ENCODE data around the gene BST1. TPM values are rescaled to one million over a fixed set of nuclear protein-coding genes. Genes with fewer than 3 reads are reported as not detected.
A peak's percentile ranks its signal among the peaks of the same experiment; 100 is the strongest.
"Not testable (repeated sequence)": the region's sequence is repeated elsewhere in the genome, so short reads cannot be mapped to it uniquely, and the experiment has no call there.

BST1 gene
- total RNA-seq, 1 donor from 2014 or later: 3.8 TPM

DNA sequence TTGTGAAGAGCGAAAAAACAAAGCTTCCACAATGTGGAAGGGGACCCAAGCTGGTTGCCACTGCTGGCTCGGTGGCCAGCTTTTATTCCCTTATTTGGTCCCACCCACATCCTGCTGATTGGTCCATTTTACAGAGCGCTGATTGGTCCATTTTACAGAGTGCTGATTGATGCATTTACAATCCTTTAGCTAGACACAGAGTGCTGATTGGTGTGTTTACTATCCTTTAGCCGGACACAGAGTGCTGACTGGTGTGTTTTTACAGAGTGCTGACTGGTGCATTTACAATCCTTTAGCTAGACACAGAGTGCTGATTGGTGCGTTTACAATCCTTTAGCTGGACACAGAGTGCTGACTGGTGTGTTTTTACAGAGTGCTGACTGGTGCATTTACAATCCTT, 30.2 kb downstream of the BST1 start:
- DNase-seq (ENCODE audit: missing footprints); ATAC-seq: not testable (repeated sequence)
- intact Hi-C loops (cut with DNase I): loop anchor here (5.0 kb wide), 2 partner anchors 224 to 269 kb away; no protein-coding TSS in a partner anchor

DNA sequence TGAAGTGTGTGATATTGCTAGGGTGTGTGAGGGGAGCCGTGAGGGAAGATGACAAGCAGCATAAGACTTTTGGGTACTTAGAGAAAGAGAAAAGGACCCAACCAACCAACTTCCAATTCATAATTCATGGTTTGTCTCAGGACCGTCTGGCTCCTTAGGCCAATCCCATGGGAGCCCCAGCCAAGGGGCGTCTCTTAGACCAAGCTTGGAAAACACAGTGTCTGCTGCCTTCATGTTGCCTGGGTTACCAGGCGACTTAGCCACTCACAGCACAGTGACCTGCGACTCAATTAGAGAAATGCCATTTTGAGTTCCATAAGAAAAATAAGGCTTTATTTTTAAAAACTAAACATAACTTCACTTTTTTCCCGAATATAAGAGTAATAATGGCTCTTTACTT, 32.7 kb downstream of the BST1 start:
- ATAC-seq (no peak), DNase-seq (ENCODE audit: missing footprints) (no peak)
- intact Hi-C loops (cut with DNase I): no loop called here

DNA sequence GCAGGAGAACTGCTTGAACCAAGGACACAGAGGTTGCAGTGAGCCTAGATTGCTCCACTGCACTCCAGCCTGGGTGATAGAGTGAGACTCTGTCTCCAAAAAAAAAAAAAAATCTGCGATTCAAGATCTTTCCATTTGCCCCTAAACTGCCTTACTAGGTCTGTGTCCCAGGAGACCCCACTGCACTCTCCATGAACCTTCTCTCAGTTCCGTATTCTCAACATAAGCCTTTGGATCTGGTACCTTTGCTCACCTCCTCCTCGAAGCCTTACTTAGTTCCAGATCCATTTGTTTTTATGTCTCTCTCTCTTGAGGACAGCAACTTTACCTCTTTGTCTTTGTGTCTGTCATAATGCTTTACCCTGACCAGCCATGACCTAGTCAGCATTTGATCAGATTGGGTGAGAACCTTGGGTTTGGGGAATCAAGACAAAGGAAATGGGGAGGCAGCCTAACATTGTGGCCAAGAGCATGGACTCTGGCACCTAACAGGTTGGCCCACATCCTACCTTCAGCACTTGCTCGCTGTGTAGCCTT, 33.7 kb downstream of the BST1 start:
- DNase-seq (ENCODE audit: missing footprints): no peak
- ATAC-seq: no peak
- intact Hi-C loops (cut with DNase I): no loop called here

DNA sequence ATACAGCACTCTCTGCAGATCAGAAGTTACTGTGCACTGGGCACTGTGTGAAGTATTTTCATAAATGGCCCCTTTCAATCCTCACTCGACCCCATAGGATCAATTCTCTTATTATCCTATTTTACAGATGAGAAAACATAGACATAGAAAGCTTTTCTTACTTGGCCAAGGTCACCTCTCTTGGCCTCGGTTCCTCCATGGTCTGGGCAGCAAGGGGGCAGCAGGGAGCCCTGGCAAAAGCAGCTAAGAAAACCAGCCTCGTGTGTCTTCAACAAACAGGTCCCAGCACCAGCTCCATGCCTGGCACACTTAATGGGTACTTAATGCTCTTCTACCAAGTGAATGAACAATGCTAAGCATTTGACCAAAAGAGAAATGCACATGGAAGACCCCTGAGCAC, 34.4 kb downstream of the BST1 start:
- ATAC-seq: no peak
- intact Hi-C loops (cut with DNase I): no loop called here
- DNase-seq (ENCODE audit: missing footprints): no peak

DNA sequence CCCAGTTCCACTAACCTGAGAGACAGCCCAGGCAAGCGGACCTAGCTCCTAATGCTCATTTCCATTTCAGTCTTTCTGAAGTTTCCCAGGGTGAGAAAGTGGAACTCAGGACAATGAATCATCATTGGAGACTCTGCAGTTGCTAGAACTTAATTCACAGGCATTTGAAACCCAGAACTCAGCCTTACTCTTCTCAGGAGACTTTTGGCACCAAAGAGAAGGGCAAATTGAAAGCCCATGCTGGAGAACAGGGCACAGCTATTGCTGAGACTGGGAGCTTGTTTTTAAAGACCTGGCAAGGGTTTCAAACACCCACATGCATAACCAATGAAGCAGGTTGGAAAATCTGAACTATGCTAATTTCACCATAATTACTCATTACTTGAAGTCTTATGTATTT, 36.0 kb downstream of the BST1 start:
- intact Hi-C loops (cut with DNase I): no loop called here
- ATAC-seq: no peak
- no peak for DNase-seq (ENCODE audit: missing footprints)

DNA sequence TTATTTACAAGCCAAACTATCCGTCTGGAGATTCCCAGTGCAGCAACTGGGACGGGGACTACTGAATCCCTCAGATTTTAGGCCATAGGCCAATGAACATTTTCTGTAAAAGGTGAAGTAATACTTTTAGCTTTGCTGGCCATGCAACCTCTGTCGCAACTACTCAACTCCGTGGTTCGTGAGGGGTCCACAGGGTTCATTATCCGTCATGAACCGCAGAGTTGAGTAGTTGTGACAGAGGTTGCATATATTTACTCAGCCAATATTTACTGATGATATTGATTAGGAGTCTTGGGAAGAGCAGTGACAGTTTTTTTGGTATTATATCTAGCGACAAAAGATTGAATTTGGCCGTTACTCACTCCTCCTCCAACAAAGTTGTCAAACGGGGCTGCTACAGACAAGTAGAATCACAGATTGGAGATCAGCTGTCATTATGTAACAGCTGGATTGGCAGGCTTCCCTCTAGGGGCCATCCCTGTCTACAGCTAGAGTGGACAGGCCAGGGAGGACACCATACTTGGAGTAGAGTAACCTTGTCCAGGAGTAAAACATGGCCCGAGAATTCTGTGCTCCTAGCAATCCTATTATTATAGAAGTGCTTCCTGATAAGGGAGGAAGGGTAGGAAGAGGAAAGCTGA, 38.0 kb downstream of the BST1 start:
- ATAC-seq: no peak

DNA sequence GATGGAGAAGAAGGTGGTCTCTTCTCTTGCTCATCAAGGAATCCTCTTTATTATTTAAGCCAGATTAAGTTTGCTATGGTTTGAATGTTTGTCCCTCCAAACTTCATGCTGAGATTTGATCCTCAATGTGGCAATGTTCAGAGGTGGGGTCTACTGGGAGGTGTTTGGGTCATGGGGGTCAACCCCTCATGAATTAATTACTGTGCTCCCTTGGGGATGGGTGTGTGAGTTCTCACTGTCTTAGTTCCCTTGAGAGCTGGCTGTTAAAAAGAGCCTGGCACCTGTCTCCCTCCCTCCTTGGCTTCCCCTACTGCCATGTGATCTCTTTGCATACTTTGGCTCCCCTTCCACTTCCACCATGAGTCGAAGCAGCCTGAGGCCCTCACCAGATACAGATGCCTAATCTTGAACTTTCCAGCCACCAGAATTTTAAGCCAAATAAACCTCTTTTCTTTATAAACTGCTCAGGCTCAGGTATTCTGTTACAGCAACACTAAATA, 39.3 kb downstream of the BST1 start:
- DNase-seq (ENCODE audit: missing footprints) (no peak), ATAC-seq (no peak)
- intact Hi-C loops (cut with DNase I): no loop called here

More for the DNA sequence above, 38.0 kb downstream of the BST1 start:
- intact Hi-C loops (cut with DNase I): no loop called here
- DNase-seq (ENCODE audit: missing footprints): no peak

DNA sequence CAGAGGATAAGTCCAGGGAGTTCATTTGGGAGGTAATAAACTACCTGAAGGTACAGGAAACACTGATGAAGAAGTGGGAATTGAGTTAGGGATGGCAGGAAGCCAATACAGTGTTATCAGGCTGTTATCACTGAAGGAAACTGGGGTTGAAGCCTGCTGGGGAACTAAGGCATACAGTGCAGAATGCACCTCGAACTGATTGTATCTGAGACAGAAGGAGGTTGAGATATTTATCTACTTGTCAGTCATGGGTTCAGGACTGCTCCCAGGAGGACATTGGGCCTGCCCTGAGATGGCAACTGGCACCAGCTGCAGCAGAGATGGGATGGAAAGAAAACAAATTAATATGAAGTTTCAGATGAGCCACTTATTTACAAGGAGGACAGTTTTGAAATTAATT, 39.8 kb downstream of the BST1 start:
- intact Hi-C loops (cut with DNase I): no loop called here
- DNase-seq (ENCODE audit: missing footprints) (no peak), ATAC-seq (no peak)

DNA sequence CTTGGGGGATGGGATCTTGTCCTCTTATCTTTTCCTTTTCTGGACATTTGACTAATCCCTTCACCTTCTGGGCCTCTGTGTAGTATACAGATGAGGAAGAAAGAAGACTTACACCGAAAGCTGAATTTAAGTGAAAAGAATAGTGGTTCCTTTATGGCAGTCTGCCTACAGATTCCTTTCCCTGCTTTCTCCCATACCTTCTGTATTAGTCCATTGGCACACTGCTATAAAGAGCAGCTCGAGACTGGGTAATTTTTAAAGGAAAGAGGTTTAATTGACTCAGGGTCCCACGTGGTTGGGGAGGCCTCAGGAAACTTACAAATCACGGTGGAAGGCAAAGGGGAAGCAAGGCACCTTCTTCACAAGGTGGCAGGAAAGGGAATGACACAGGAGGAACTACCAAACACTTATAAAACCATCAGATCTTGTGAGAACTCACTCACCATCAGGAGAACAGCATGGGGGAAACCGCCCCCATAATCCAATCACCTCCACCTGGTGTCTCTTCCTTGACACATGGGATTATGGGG, 41.2 kb downstream of the BST1 start:
- intact Hi-C loops (cut with DNase I): no loop called here
- ATAC-seq: no peak
- no peak for DNase-seq (ENCODE audit: missing footprints)

DNA sequence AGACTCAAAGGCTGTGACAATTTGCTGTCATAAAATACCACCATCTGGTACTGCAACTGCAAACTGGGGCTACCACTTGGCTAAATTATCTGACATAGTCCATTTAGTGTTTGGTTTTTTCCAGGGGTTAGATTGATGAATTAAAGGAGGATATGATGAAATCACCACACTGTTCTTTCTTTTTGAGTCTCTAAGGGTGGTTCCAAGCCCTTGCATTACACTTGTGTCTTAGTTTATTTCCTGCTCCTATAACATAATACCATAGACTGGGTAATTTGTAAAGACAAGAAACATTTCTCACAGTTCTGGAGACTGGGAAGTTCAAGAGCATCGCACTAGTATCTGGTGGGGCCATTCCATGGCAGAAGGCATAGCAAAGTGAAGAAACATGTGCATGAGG, 43.2 kb downstream of the BST1 start:
- no peak for DNase-seq (ENCODE audit: missing footprints)
- intact Hi-C loops (cut with DNase I): no loop called here
- ATAC-seq: no peak

DNA sequence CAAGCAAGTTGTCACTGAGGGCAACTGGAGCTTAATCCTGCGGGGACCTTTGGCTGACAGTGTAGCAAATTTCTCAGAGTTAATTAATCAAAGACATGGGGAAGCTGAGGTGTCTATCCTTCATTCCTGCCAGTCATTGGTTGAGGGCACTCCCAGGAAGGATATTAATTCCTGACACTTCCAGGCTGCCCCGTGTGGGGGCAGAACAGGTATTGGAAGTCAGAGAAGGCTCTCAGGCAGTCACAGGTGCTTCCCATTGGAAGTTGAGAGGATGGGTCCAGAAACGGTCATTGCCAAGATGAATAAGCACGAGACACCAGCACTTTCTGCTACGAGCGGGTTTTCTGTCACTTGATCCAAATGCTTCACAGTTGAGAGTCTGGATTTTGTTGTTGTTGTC, 46.1 kb downstream of the BST1 start:
- no peak for ATAC-seq
- no peak for DNase-seq (ENCODE audit: missing footprints)
- intact Hi-C loops (cut with DNase I): no loop called here

DNA sequence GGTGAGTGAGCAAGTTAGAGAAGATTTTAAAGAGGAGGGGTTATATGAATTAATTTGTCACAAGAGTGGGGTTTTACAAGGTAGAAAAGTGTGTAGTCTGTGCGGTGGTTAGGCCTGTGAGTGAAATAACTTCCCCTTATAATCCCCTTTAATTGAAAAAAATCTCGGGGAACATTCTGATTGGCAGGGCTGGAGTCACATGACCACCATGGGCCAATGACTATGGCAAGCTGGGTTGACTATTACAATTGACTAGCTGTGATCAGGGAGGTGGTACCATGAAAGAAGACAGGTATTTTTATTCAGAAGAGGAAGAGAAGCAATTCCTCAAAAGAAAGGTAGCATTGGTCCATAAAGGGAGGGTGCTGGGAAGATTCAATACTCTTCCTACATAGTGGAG, 48.3 kb downstream of the BST1 start:
- ATAC-seq (no peak), DNase-seq (ENCODE audit: missing footprints) (no peak)
- intact Hi-C loops (cut with DNase I): no loop called here

DNA sequence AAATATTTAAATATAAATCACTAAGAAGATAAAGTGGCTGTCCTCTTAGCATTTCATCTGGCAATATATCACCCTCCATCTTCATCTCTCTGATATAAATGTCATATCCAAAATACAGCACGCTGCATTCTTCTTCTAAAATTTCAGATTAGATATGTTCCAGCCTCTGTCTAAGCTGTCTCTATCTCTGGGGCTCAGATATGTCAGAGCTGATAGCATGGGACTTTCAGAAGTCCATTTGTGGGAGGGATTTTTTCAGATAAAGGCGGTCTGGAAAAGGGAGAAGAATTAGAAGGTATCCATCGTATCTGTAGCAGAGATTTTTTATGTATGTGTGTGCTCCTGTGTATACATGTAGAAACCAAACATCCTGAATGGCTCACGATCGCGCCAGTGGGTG, 50.2 kb downstream of the BST1 start:
- intact Hi-C loops (cut with DNase I): no loop called here
- ATAC-seq (no peak), DNase-seq (ENCODE audit: missing footprints) (no peak)

DNA sequence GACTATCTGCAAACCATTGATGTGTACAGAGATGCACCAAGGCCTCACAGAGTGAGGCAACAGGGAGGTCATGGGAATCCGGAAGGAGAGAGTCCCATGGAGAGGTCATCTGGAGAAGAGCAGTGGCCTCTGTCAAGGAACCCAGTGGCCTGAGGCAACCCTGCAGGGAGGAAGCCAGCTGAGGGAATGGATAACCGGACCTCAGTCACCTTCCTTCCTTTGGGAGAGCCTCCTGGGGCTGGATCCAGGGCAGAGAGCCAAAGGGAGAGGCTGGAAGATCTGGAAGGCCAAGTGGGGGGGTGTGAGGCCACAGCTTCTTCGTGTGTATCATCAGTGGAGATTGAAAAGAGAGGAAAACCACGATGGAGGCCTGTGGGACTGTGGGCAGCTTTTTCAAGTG, 50.9 kb downstream of the BST1 start:
- ATAC-seq (peak; percentile 91), DNase-seq (ENCODE audit: missing footprints) (peak; percentile 68)
- intact Hi-C loops (cut with DNase I): no loop called here

DNA sequence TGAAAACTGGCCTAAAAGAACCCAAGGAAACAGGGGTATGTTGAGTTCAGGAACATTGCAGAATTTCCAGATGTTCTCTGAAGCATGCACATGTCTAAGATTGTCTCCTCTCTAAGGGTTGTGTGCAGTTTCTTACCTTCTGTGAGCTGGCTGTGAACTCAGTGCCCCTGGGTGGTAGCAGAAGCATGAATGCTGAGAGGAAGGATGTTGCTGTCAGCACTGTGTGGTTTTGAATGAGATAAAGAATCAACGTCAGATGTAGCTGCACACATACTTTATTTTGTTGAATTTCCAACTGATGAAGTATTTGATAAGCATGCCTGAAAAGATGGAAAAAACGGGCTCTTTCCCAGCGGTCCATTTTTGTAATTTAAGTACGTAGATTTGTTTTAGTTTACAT, 51.5 kb downstream of the BST1 start:
- ATAC-seq (no peak), DNase-seq (ENCODE audit: missing footprints) (no peak)
- intact Hi-C loops (cut with DNase I): no loop called here

DNA sequence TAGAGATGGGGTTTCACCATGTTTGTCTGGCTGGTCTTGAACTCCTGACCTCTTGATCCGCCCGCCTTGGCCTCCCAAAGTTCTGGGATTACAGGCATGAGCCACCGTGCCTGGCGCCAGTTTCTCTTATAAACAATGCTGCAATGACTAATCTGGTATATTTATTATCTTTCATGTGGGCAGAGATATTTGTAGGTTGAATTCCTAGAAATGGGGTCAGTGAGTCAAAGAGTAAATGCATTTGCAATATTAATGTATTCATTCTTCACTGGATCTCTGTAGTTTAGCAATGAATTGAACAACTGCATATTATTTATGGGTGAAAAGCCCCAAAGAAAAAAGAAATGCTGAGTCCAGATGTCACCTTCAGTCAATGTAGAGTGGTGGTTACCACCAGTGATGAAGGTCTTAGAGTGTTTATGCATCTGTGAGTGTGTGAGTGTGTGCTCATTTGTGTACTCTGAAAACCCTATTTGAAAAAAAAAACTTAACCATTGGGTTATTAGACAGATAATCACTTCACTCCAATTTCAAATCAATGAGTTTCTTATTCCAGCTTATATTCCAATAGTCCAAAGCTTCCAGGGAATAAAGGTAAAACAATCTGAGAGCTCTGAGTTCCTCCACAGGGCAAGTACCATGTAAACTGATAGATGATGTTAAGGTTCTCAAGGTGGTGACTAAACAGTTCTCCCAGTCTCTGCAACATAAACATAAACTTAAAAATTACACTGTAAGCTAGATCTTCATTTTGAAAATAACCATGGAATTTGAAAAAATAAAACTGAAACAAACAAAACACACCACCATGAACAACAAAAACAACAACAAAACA, 52.7 kb downstream of the BST1 start:
- no peak for ATAC-seq
- intact Hi-C loops (cut with DNase I): no loop called here
- DNase-seq (ENCODE audit: missing footprints): no peak

DNA sequence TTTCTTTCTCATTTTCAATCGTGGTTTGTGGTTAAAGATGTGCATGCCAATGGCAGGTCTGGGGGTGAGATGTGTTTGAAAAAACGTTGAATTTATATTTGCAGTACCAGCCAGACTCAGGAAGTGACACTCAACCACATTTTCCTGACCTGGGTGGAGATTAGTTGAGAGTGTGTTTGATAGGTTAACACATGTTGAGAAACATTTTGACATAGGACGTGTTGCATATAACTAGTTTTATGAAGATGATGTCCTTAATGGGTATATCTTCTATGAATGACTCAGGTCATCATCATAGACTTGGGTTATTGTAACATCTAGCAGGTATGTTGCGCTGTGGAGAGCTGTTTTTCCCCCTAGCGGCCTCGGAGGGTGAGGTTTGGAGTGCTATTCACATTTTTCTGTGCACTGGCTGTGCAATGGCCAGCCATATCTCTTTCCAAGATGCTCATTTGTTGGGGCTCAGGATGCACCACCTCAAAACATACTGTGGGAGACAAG, 53.5 kb downstream of the BST1 start:
- ATAC-seq: no peak
- intact Hi-C loops (cut with DNase I): no loop called here

DNA sequence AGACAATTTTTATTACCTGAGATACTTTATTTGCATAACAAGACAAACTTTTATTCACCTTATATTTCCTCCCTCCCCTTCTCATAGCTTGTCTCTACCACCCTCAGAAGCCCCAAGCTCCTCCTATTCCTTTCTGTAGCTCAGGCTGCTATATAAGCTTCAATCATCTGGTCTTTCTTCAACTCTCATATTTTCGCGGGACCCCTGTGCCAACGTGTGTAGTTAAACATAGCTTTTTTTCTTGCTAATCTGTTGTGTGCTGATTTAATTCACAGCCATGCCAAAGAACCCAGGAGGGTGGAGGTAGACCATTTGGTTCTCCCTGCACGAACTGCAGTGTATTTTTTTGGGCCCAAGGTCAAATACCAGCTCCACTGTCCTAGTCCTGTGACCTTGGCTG, 54.2 kb downstream of the BST1 start:
- intact Hi-C loops (cut with DNase I): no loop called here
- DNase-seq (ENCODE audit: missing footprints): no peak
- ATAC-seq: no peak

More for the DNA sequence above, 53.5 kb downstream of the BST1 start:
- no peak for DNase-seq (ENCODE audit: missing footprints)

DNA sequence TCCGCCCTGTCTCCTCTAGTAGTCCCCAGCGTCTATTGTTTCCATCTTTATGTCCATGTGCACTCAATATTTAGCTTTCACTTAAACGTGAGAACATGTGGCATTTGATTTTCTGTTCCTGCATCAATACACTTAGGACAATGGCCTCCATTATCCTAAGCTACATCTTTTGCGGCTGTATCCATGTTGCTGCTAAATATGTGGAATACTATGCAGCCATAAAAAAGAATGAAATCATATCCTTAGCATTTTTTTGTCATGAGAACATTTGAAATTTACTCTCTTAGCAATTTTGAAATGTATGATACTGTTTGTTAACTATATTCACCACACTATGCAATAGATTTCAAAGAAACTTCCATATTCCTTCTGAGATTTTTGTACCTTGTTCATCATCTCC, 55.4 kb downstream of the BST1 start:
- intact Hi-C loops (cut with DNase I): no loop called here
- DNase-seq (ENCODE audit: missing footprints) (no peak), ATAC-seq (no peak)

DNA sequence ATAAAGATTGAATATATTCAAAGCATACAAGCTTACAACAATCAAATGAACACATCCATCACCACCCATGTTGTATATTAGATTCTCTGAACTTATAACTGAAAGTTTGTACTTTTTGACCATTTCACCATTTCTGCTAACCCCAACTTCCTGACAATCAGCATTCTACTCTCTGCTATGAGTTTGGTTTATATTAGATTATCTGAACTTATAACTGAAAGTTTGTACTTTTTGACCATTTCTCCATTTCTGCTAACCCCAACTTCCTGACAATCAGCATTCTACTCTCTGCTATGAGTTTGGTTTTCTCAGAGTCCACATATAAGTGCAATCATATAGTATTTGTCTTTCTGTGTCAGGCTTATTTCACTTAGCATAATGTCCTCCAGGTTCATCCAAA, 59.6 kb downstream of the BST1 start:
- ATAC-seq; intact Hi-C loops (cut with DNase I); DNase-seq (ENCODE audit: missing footprints): not testable (repeated sequence)

Measured in Right ventricle myocardium inferior (tissue), 1 donor.